Activated CD4-positive, alpha-beta T cell treated with anti-CD3 and anti-CD28 coated beads, Interleukin-2, amount 50 U/mL, for 24 hours (primary cell): ENCODE measurements around the gene LOXL1.

ENCODE experiments used
- DNase-seq, 2 donors: peaks; one replicate each; pipeline ENCODE4 v3.0.0-alpha.2; 2020; ENCODE audit warnings: low read depth in 1 of 2, low spot score in 1 of 2

LOXL1 gene

DNA sequence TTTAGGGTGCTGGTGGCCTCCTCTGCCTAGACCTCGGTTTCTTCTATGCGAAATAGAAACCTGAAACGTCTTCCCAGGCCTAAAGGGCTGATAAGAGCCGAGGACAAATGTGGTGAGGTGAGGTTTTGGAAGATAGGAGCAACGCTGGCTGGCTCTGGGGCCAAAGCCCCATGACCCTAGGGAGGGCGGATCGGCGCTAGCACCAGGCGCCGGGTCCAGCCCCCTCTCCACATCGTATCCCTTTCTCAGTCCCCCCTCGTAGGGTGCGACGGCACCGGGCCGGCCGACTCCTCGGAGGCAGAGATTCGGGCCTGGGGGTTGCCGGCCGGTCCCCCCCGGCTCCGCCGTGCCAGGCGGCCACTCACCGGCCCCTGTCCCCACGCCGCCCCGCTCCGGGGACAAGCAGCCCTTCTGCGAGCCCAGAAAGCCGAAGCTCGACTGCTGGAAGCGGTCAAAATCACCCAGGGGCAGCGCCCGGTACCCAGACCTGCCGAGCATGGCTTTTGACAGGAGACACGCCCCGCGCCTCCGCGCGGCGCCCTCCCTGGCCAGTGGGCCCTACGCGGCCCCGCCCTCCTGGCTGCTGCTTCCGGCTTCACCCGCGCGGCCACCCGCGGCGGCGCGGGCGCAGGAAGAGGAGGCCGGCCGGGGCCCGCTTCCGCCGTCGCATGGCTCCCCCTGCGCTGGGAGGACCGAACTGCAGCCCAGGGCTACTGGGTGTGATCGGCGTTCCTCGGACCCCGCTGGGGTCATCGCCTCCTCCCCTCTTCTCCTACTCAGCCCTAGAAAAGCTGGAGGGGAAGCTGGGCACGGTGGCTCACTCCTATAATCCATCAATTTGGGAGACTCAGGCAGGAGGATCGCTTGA is 65.7 kb downstream of the LOXL1 start, which contains the start of gene STOML1:
Gene STOML1, minus strand, starts transcription at position 570 of the 868 bp plus-strand sequence. Its CDS starts 72 bp downstream, at position 498.
- peak; percentile 91 to 96 for DNase-seq

DNA sequence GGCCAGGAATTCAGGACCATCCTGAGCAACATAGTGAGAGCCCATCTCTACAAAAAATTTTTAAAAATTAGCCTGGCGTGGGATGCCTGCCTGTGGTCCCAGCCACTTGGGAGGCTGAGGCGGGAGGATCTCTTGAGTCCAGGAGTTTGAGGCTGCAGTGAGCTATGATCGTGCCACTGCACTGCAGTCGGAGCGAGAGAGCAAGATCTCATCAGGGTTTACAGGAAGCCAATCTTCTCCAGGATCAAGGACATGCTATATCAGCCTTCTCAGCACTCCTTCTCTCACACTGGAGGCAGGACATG is 66.3 kb downstream of the LOXL1 start:
- DNase-seq: no peak

- no peak for DNase-seq
These were observed 67.1 kb downstream of the LOXL1 start for GRCh38 chr15:73993211-73993994.

GRCh38 chr15:73994413-73994883 is 68.2 kb downstream of the LOXL1 start, which contains the start of gene PML:
Gene PML (plus strand): TSS chr15:73994716. CDS start chr15:73994813, 97 bp downstream.
- DNase-seq: peak; percentile 68 to 92

GRCh38 chr15:73994912-73995622 is 68.8 kb downstream of the LOXL1 start:
- DNase-seq: no peak

- DNase-seq: no peak
These were observed 70.0 kb downstream of the LOXL1 start for GRCh38 chr15:73996267-73996666.

GRCh38 chr15:73996939-73997338 is 70.7 kb downstream of the LOXL1 start:
- DNase-seq: no peak

- no peak for DNase-seq
These were observed 71.7 kb downstream of the LOXL1 start for GRCh38 chr15:73997986-73998385.
